SK-N-MC (cell line): ENCODE results near the gene ETV3.

Source experiments
- EZH2 ChIP-seq: fragments of 200-600 bp; sonication (generic); IDR thresholded peaks from one replicate; pipeline ENCODE4 v1.6.1; 2017; ENCODE audit warnings: antibody characterized with exemption
- POLR2AphosphoS5 ChIP-seq: IDR thresholded peaks from 2 replicates; pipeline ENCODE4 v1.6.1; 2012; ENCODE audit warnings: mild to moderate bottlenecking, low read depth, low read length, borderline replicate concordance

DNA sequence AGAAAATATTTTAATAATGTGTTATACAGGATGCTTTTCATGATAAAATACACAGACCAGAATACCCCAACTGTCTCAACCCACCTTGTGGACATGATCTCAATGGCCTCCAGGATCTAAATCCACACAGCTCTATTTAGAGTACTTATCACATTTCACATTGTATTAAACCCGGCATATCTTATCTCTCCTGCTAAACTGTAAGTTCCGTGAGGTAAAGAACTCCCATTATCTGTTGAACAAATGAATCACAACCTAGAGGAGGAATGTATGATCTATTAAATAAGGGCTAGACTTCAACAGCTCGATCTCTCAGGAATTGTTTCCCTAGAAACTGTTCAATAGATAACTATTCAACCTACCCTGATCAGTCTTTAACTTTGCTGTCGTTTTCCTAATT, 6.9 kb downstream of the ETV3 start:
- TF ChIP-seq POLR2AphosphoS5 (no peak), EZH2 (no peak)
